Stimulated activated CD4-positive, alpha-beta T cell treated with anti-CD3 and anti-CD28 coated beads, Interleukin-4, amount 100 ng/mL, for 48 hours (primary cell): Measurements from ENCODE around the gene TBCEL.

Experiments
- DNase-seq, 2 donors: peaks; one replicate each; pipeline ENCODE4 v3.0.0-alpha.2; 2020; ENCODE audit warnings: low read depth in 2 of 2

Gene TBCEL

DNA sequence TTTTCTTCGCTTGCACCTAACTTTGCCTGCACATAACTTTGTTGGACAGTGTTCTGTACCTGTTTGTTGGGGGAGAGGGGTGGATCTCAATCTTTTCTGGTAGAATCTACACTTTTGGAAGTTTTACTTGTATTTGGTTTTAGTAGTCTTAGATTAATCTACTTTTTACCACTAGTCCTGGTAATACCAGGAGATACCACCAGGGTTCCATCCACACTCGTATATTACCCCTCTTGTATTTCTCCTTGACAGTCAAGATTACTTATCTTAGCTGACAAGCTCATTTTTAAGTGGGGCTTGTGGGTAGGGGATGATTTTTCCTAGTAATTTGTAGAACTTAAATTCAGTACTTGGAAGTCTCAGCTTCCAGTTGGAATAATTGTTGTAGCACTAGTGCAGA, 39.8 kb downstream of the TBCEL start:
- no peak for DNase-seq

DNA sequence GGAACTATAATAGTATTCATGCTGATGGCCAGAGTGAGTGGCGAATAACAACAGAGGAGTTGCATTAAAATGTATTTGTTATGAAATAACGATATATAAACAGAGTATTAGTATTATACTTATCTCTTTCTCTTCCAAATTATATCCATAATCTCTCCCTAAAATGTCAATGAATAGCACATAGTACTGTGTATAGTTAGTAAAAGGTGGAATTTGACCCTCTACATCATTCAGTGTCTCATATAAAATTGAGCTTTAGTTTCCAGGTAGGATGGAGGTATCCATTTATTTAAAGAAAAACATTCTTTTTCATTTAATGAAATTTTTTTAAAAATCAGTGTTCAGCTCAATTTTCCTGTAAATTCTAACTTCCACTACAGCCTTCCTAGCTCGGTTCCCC, 42.7 kb downstream of the TBCEL start:
- no peak for DNase-seq

DNA sequence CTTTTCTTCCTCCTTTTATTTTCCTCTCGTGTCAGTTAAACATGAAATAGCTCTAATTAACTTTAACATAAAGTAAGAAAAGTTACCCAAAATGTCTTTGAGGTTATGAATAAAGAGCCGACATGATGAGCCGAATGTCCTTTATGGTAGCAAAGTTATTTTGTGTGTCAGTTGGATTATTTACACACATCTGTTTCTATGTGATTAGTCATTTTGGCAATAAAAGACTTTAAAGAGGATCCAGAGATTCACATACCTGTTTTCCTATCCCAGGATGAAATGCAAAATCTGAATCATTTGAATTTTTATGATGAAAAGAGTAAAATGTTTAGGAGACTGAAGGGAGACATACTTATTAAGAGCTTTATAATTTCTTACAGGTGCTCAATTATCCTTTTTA, 43.1 kb downstream of the TBCEL start:
- DNase-seq: no peak

DNA sequence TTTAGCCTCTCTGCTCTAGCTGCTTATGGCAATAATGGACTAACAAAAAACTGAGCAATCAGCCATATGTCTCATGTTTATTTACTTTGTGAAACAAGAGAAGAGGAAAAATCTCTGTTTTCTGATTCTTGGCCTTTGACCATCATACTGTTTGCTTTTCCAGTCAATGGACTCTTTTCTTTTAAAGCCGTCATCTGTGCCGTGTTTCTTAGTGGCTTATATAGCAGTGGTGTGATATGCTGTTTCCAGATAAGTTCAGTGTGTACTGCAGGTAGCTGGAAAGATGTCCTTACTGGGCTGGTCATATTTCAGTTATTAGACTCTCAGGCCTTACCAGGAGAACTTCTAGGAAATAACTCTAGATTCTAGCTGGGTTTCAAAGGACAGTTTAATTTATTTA, 43.6 kb downstream of the TBCEL start:
- no peak for DNase-seq

DNA sequence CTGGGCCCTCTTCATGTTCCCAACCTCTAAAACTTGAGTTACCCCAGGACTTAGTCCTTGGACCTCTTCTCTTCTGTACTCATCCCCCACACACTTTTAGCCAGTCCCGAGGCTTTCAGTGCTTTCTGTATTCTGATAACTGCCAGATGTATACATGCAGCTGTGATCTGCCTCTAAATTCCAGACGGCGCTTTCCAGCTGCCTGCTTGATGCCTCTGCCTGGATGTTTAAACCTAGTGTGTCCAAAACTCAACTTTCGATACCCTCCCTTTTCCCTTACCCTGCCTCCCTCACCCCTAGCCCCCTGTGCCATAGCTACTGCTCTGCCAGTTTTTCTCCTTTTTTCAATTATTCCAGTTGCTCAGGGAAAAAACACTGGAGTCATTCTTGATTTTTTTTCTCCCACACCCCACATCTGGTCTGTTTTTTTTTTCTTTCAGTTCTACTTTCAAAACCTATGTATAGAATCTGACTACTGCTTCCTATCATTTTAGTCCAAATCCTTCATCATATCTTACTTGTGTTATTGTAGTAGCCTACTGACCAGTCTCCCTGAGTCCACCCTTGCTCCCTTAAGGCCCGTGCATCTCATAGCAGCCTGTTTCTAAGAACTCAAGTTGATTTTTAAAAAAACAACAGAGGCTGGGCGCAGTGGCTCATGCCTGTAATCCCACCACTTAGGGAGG, 44.2 kb downstream of the TBCEL start:
- DNase-seq: no peak

DNA sequence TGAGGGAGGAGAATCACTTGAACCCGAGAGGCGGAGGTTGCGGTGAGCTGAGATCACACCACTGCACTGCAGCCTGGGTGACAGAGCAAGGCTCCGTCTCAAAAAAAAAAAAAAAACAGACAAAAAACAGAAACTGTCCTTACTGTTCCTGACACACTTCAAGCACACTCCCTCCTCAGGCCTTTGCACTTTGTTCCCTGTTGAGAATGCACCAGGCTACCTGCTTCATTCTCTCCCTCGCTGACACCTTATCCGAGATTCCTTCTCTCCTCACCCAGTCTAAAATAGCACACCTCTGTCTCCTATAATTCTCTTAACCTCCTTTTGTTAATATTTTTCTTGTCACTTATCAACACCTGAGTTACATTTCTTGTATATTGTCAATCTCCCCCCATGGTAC, 44.9 kb downstream of the TBCEL start:
- DNase-seq: no peak

DNA sequence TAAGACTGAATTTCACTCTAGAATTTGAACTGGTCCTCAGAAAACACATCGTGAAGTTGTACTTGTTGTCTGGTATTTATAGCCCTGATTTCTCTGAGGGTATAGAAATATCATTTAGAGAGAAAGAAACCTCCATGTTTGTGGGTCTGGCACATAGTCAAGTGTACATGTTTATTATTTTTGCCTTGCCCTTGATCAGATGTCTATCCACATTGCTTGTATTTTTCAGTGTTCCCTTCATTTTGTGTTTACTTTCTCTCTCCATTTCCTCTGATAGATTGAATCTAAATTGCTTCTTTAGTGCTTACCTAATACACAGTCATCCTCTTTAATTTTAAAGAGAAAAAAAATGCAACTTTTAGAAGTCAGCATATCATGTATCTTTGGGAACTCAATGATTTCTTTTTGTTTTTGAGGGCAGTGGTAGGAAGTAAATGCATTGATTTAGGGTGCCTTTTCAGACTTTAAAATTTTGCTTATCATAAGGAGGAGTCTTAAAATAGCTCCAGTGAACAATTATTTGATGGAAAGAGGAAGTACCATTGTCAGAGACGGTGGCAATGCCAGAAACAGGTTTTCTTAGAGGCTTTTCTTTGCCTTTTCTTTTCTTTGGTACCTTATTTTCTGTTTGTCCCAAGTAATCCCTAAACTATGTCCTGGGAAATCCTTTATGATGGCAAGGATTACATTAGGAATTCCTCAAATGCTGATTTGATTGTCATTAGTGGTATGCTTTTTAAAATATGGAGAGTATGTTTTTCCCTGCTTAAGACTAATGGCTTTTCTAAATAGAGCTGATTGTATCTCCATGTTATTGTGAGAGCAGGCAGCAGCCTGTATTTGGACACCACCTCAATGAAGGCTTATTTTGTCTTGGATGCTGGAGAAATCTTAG, 47.3 kb downstream of the TBCEL start:
- DNase-seq: no peak

DNA sequence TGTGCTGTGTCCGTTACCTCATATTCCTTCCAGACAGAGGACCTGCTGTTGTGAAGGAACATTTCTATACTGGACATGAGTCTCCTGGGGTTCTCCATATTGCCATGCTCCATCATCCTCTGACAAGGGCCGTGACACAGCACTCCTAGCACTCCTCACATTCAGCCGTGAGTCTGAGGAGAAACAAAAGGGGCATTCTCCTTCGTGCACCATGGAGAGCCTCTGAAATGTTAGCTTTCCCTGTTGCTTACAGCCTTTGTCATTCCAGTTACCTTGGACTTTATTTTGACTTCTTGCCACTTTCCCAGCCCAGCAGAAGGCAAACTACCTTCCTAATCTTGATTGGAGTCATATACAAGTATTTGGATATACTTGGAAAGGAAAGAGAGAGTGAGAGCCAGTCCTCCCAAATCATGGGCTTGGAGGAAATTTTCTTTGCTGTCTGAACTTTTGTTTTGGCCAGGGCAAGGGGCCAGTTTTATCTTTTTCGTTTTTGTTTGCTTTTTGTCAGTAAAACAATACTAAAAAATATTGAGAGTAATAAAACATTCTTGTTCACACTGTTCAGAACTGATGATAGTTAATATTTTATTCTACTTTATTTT, 48.0 kb downstream of the TBCEL start:
- DNase-seq: no peak

DNA sequence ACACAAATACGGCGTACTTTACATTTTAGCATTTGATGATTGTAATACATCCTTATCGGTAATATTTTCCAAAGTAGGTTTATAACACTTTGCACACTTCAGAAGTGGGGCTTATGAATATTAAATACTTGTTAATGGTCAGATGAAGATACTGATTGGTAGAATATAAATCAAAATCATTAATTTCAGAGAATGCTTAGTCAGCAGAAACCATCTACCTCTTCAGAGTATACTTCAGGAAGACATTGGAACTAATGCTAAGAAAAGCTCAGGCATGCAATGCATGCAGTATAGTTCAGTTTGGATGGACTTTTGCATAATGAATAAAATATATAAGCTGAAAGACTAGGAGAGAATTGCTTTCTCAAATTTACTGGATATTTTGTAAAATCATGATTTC, 57.4 kb downstream of the TBCEL start:
- DNase-seq: no peak

DNA sequence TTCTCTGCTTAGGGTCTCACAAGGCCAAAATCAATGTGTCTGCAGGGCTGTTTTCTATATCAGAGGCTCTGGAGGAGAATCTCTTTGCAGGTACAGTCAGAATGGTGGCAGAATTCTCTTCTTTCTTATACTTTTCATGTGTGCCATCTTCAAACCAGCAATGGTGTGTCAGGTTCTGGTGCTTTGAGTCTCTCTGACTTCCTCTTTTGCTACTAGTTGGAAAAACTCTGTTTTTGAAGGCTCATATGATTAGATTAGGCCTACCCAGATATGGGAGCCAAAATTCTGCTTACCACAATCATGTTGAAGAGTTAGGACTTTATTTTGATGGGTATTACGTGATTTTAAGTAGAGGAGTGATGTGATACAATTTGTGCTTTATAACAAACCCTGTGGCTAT, 58.3 kb downstream of the TBCEL start:
- no peak for DNase-seq

DNA sequence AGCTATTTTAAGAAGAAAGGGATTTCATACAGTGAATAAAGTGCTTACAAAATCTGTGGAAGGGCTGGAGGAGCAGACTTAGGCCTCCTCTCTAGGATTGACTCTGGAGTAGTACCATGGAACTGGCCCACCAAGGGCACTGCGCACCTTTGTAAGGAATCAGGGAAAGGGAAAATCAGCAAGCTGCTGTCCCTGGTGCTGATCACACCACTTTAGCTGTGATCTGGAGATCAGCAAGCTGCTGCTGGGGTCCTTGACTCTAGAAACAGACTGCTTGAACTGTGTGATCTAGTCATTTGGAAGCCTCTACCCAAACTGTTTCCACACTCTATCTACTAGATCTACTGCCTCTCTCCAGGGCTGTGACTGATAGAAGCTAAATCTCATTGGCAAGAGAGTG, 58.8 kb downstream of the TBCEL start:
- DNase-seq: no peak

DNA sequence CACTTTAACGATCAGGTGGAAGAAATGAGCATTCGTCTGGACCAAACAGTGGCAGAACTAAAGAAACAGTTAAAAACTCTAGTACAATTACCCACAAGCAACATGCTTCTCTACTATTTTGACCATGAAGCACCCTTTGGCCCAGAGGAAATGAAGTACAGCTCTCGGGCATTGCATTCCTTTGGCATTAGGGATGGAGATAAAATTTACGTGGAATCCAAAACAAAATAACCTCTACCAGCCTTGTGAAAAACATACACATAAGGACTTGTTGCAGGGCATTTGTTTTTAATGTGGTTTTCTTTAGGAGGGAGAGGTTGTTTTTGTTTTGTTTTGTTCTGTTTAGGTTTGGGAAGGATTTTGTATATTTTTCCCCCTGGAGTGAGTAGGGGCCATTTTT, 63.0 kb downstream of the TBCEL start:
- no peak for DNase-seq

DNA sequence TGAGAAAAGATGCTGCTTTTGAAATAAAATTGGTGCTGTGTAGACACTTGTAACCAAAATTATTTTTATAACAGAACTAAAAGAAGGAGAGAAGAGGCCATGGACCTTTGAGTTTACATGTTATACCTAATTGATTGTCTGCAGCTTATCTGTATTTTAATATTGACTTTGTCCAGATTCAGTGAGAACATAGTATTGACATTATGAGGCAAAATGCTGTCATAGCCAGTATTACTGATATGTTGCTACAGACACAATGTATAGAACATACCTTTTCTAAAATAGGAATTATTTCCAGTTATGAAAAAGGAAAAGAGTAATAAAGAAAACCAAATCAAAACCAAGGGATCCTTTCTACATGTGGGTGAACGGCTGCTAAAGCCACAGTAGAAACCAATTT, 65.7 kb downstream of the TBCEL start:
- no peak for DNase-seq

DNA sequence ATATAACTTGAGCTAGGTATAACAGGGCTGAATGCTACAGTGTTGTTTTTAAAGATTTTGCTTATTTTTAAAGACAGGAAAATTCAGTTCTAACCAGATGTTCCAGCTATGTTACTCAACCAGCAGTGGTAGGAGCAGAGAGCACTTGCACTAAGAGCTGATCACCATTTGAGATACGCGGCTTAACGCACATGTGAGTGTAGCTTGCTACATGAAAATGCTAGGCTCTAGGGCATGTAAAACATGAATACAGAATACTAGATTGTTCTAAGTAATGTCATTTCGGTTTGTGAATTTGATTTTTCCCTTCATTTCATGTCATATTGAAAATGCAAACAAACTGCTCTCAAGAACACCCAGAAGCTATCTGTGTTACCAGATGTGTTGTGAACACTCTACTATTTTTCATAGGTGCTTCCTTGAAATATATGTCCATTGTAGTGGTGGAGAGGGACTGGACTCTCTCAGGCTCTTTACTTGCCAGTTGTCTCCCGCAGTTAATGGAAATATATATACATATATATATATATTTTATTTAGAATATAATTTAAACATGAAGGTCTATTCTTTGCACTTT, 66.3 kb downstream of the TBCEL start:
- DNase-seq: no peak

DNA sequence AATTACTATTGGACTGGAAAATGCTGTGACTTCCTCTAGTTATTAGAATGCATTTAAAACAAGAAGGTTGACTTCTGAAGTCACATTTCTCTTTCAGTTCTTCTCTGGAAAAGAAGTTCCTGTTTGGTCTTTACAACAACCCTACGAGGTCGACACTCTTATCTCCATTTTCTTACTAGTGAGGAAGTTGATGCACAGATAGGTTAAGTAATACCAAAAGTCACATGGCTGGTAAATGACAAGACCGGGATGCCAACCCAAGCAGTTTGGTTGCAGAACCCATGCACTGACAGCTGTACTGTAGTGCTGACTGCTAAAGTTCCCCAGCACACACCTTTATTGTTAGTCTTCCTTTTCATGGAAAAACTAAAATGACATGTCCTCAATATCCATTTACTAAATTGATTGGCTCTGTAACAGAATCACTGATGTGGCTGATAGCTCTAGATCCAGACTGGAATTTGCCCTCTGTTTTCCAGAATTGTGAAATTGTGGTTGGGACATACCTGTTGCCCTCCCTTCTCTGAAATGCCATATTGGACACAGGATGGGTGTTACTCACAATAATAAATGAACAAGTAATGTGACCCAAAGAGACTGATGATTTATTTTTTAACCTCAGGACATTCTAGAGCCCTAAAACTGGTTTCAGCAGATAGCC, 67.7 kb downstream of the TBCEL start:
- DNase-seq: no peak

DNA sequence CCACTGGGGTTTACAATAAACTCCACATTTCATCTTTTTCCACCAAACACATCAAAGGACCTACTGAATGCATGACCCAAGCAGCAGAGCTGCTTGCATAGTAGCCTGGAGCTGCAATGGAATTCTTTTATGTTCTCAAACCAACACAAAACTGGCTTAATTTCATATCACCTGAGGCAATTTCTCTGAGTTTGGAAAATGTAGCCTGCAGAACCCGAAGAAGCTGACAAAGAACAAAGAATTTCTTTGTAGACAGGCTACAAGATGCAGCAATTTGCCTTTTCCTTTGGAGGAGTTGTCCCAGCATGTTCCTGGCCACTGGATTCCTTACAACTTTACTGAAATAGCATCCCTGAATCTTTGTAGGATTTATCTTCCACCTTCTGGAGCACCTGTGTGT, 71.7 kb downstream of the TBCEL start:
- no peak for DNase-seq

DNA sequence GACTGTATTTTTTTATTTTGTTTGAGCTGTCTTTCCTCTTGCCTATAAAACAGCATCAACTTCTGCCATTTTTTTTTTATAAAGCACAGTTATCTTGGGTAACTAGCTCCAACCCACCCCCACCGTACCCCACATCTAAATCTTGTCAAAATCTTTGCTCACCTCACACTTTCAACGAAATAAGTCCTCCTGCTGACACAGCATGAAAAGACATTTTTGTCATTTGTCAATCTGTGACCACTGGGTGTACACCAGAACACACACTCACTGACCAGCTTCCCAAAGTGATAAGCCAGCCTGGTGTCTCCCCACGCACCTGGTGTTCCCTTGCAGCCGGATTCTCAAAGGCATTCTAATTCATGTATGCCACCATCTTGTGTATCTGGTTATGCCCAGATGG, 75.5 kb downstream of the TBCEL start:
- no peak for DNase-seq

DNA sequence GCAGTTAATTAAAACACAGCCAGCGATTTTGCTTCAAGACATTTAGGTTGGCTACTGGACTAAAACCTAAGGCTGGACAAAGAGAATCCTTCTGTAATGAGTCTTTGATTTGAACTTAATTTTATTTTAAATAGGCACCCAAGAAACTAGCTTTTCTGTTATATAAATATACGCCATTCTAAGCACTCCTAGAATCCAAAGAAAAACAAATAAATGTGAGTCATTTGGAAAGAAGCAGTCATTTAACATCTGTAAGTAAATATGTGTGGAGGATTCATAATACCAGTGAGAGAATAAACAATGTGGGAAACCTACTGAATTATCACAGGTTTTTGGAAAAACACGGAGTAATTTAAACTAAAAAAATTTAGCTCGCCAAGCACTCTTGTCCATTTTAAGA, 76.0 kb downstream of the TBCEL start:
- no peak for DNase-seq

DNA sequence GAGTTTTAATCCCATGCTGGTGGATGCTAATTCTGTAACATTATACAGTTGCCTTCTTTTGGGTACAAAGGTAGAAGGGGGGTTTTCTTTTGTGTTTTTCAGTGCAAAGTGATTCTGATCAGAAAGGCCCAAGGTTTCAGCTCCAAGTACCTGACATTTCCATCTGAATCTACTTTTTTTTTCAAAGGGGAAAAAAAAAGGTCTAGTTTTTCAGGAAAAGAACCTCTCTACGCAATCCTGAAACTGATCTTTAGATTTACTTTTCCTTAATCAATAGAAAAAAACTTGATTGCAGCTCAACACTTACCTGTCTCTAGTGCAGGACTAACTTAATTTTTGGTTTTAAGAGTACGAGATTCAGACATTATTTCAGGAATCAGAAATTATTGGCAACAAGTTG, 77.0 kb downstream of the TBCEL start, which contains the start of gene TECTA:
Gene TECTA (plus strand): TSS at position 301 of the 400 bp plus-strand sequence. CDS start 1,423 bp downstream, outside the sequence.
- no peak for DNase-seq

DNA sequence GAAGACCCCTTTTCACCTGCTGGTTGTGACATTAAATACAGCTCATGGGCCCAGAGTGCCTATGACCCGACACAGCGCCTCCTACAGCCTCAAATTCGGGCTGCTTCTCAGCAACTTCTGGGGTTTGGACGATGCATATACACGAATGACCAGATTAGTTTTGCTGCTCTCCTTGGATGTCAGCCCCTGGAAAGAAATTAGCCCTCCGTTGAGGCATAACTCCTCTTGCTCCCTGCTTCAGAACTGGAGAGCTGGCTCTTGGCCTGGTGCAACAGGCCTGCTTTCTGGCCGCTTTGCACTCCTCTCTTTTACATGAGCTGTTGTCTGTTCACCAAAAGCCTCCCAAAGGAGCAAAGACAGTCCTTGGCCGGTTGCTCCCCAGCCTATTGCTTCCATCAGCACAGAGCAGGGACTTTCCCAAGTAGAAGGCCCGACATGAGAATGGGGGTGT, 80.4 kb downstream of the TBCEL start:
- DNase-seq: no peak

DNA sequence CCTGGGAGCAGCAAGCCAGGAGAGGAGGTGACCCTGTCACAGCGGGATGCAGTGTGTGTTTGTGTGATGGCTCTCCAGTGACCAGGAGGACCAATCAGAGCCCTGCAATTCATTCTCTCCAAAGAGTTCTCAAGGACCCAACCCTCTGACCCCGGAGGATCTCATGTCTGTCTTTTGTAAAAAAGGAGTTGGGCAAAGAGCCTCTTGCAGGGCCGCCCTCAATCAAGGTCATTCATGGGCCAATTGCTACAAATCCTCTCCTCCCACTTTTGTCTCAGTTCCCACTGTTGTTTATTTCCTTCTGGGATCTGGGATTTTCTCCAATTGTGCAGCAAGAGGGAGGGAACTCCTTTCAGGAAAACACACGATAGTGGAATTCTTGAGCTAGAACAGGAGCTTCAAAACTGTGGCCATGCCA, 81.2 kb downstream of the TBCEL start:
- no peak for DNase-seq
